ENCODE measurements around the gene PFKFB3. TPM values are rescaled to one million over a fixed set of nuclear protein-coding genes. Genes with fewer than 3 reads are reported as not detected.

PFKFB3 gene
- total and polyA plus RNA-seq, 7 donors, result 25.4 to 704 (median 163) TPM

GRCh38 chr10:6299743-6300105 lies 97.0 kb downstream of the PFKFB3 start:
- 91 to 97% (median 96%) methylated on average over 2 of the region's 2 CpGs for WGBS, 3 donors
- TF ChIP-seq CTCF (IDR thresholded peaks at IDR 0.05), result no peak
- no peaks in the 10 kb centered on the region for H3K27me3 ChIP-seq (ENCODE audit: insufficient read depth in 3 of 3, low read length in 2 of 3)
- no peaks in the 10 kb centered on the region for H3K9me3 ChIP-seq
- H3K27ac ChIP-seq, result no peak overlapping the region
- no peak overlapping the region for H3K4me3 ChIP-seq
- DNase-seq (no peak), ATAC-seq (no peak)
- H3K36me3 ChIP-seq (ENCODE audit: insufficient read depth in 1 of 2, low read depth in 1 of 2), result no peaks in the 10 kb centered on the region
- intact Hi-C loops (cut with DNase I), result no loop called here
- H3K4me1 ChIP-seq, result no peaks in the 10 kb centered on the region

GRCh38 chr10:6300106-6300783 lies 97.5 kb downstream of the PFKFB3 start:
- H3K9me3 ChIP-seq, result no peaks in the 10 kb centered on the region
- H3K27ac ChIP-seq, result no peak overlapping the region
- H3K4me1 ChIP-seq, result no peaks in the 10 kb centered on the region
- H3K27me3 ChIP-seq (ENCODE audit: insufficient read depth in 3 of 3, low read length in 2 of 3), result no peaks in the 10 kb centered on the region
- intact Hi-C loops (cut with DNase I), result no loop called here
- DNase-seq, result no peak
- no peak overlapping the region for H3K4me3 ChIP-seq
- ATAC-seq, result no peak
- 51 to 56% (median 52%) methylated on average over 14 of the region's 14 CpGs for WGBS, 3 donors
- TF ChIP-seq CTCF (IDR thresholded peaks at IDR 0.05), result no peak
- H3K36me3 ChIP-seq (ENCODE audit: insufficient read depth in 1 of 2, low read depth in 1 of 2), result no peaks in the 10 kb centered on the region

GRCh38 chr10:6300784-6301460 lies 98.2 kb downstream of the PFKFB3 start:
- Histone ChIP-seq H3K4me3 (no peak overlapping the region), H3K9me3 (no peaks in the 10 kb centered on the region), H3K36me3 (ENCODE audit: insufficient read depth in 1 of 2, low read depth in 1 of 2) (no peaks in the 10 kb centered on the region), H3K4me1 (no peaks in the 10 kb centered on the region), H3K27me3 (ENCODE audit: insufficient read depth in 3 of 3, low read length in 2 of 3) (no peaks in the 10 kb centered on the region), H3K27ac (no peak overlapping the region)
- no peak for TF ChIP-seq CTCF (IDR thresholded peaks at IDR 0.05)
- ATAC-seq (no peak), DNase-seq (no peak)
- intact Hi-C loops (cut with DNase I), result no loop called here
- whole genome bisulfite sequencing, 3 donors, result 80 to 89% (median 86%) methylated on average over 5 of the region's 5 CpGs

- intact Hi-C loops (cut with DNase I), result no loop called here
- 87 to 93% (median 92%) methylated on average over 7 of the region's 7 CpGs for WGBS, 3 donors
- no peak for ATAC-seq
Measured at GRCh38 chr10:6301488-6302075, 98.8 kb downstream of the PFKFB3 start.

More at GRCh38 chr10:6301488-6302075, 98.8 kb downstream of the PFKFB3 start:
- no peak for TF ChIP-seq CTCF (IDR thresholded peaks at IDR 0.05)
- Histone ChIP-seq H3K4me1 (no peaks in the 10 kb centered on the region), H3K4me3 (no peak overlapping the region), H3K27ac (no peak overlapping the region), H3K36me3 (ENCODE audit: insufficient read depth in 1 of 2, low read depth in 1 of 2) (no peaks in the 10 kb centered on the region), H3K27me3 (ENCODE audit: insufficient read depth in 3 of 3, low read length in 2 of 3) (no peaks in the 10 kb centered on the region), H3K9me3 (peaks cover under 1% of the 10 kb centered on the region)
- DNase-seq, result no peak

Other genes with a start within 250 kb of the PFKFB3 start
- gene IL15RA, start 225.4 kb upstream of the PFKFB3 start, total RNA-seq, result 10 to 100 TPM in 1 of 4 donors, 1 to 10 TPM in 3; 7.9 to 10.9 (median 9.5) TPM
- gene IL15RA, start 225.4 kb upstream of the PFKFB3 start, polyA plus RNA-seq, result 10 to 100 TPM in 2 of 3 donors, 1 to 10 TPM in 1; 8.9 to 13.1 (median 11.2) TPM
- gene IL2RA, start 140.6 kb upstream of the PFKFB3 start, total RNA-seq, result 1 to 10 TPM in 1 of 4 donors, under 1 TPM in 3; 0.13 to 1.8 (median 0.73) TPM
- under 1 TPM; 0.08 to 0.20 (median 0.12) TPM for gene IL2RA, start 140.6 kb upstream of the PFKFB3 start, polyA plus RNA-seq
- 100 to 1,000 TPM in 1 of 4 donors, 10 to 100 TPM in 3; 74.4 to 104 (median 86.5) TPM for gene RBM17, start 113.9 kb upstream of the PFKFB3 start, total RNA-seq
- 100 to 1,000 TPM in 2 of 3 donors, 10 to 100 TPM in 1; 76.0 to 157 (median 110) TPM for gene RBM17, start 113.9 kb upstream of the PFKFB3 start, polyA plus RNA-seq

All from psoas muscle (tissue), 8 donors.